Parathyroid adenoma (tissue), 2 donors: ENCODE measurements around the gene ZMYM4.

Experiments used
- H2AFZ ChIP-seq: fragments of 300-600 bp; sonication (generic); one replicate; pipeline ENCODE4 v1.7.0; 2017; ENCODE audit warnings: antibody characterized with exemption, mild to moderate bottlenecking
- H3K27ac ChIP-seq: fragments of 300-600 bp; sonication (generic); one replicate; pipeline ENCODE4 v1.7.0; 2017
- H3K27me3 ChIP-seq: fragments of 300-600 bp; sonication (generic); one replicate; pipeline ENCODE4 v1.7.0; 2017; ENCODE audit warnings: low read length; ENCODE audit not compliant: control insufficient read depth, insufficient read depth
- H3K36me3 ChIP-seq: fragments of 300-600 bp; sonication (generic); one replicate; pipeline ENCODE4 v1.7.0; 2017; ENCODE audit warnings: low read length; ENCODE audit not compliant: control insufficient read depth, insufficient read depth
- H3K4me1 ChIP-seq: fragments of 300-600 bp; sonication (generic); one replicate; pipeline ENCODE4 v1.7.0; 2017; ENCODE audit warnings: control low read depth
- H3K4me2 ChIP-seq: fragments of 300-600 bp; sonication (generic); one replicate; pipeline ENCODE4 v1.7.0; 2017; ENCODE audit warnings: low read length
- H3K4me3 ChIP-seq: fragments of 300-600 bp; sonication (generic); one replicate; pipeline ENCODE4 v1.7.0; 2017; ENCODE audit warnings: low read depth, low read length
- H3K79me2 ChIP-seq: fragments of 300-600 bp; sonication (generic); one replicate; pipeline ENCODE4 v1.7.0; 2017; ENCODE audit warnings: control low read depth
- H3K9ac ChIP-seq: fragments of 300-600 bp; sonication (generic); one replicate; pipeline ENCODE4 v1.7.0; 2017; ENCODE audit warnings: mild to moderate bottlenecking
- H3K9me3 ChIP-seq: fragments of 300-600 bp; sonication (generic); one replicate; pipeline ENCODE4 v1.7.0; 2017; ENCODE audit warnings: low read length; ENCODE audit not compliant: control insufficient read depth
- CTCF ChIP-seq: fragments of 300-600 bp; sonication (generic); IDR thresholded peaks from one replicate; pipeline ENCODE4 v1.7.0; 2017; ENCODE audit warnings: antibody characterized with exemption, mild to moderate bottlenecking
- donor health status: primary hyperparathyroidism.

Gene ZMYM4

DNA sequence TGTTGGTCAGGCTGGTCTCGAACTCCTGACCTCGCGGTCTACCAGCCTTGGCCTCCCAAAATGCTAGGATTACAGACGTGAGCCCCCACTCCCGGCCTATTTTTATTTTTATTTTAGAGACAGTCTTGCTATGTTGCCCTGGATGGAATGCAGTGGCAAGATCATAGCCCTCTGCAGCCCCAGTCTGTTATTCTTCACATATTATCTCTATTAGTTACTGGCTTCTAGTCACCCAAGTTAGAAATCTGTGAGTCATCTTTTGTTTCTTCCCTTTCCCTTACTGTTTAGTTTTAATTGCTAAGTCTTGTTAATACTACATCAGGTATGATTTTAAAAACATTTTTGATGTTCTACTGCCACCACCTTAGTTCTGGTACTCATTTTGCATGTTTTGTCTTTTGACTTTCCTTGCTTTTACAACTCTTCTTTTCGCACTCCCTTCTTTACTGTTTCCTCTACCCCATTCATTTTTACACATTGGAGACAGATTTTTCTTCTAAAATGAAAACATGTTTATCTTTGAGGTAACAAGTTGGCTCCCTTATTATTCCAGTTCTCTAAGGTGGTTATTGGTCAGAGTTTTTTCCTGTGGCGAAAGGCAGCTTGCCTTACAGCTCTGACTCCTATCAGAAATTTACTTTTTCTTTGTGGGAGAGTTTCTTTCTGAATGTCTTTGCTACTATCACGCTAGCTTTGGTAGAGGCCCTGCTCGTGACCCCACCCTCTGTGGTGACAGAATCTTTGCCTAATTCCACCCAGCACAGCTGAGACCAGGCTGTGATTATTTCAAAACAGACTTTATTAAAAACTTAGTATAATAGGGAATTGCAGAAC is 19.5 kb downstream of the ZMYM4 start:
- Histone ChIP-seq H3K4me1 (no peaks in the 10 kb centered on the region), H3K9ac (no peak overlapping the region)

DNA sequence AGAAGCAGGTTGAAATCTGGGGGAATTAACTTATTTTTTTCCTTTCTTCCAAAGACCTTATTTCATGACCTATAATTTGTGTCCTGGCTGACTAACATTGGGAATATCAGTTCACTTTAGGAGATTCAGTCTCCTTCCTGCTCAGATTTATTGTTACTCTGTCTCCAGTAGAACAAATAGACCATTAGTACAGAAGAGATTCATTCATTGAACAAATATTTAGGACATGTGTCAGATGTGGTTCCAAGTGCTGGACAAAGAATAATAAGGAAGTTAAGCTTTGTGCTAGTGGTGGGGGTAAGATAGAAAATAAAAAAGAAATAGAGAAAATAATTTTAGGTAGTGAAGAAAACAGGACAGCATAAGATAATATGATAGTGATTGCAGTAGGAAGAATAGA is 20.3 kb downstream of the ZMYM4 start:
- Histone ChIP-seq H3K4me1 (no peaks in the 10 kb centered on the region), H3K27ac (no peak overlapping the region), H3K27me3 (no peaks in the 10 kb centered on the region), H3K4me3 (no peak overlapping the region), H2AFZ (no peak overlapping the region), H3K79me2 (peaks cover 10% of the 10 kb centered on the region), H3K4me2 (no peak overlapping the region), H3K36me3 (no peaks in the 10 kb centered on the region), H3K9me3 (no peaks in the 10 kb centered on the region), H3K9ac (no peak overlapping the region)
- no peak for TF ChIP-seq CTCF

More for the DNA sequence above, 19.5 kb downstream of the ZMYM4 start:
- Histone ChIP-seq H3K27ac (no peak overlapping the region), H3K36me3 (no peaks in the 10 kb centered on the region), H3K27me3 (no peaks in the 10 kb centered on the region), H3K4me2 (no peak overlapping the region), H2AFZ (no peak overlapping the region), H3K79me2 (peaks cover 8% of the 10 kb centered on the region), H3K4me3 (no peak overlapping the region), H3K9me3 (no peaks in the 10 kb centered on the region)
- TF ChIP-seq CTCF, result no peak

DNA sequence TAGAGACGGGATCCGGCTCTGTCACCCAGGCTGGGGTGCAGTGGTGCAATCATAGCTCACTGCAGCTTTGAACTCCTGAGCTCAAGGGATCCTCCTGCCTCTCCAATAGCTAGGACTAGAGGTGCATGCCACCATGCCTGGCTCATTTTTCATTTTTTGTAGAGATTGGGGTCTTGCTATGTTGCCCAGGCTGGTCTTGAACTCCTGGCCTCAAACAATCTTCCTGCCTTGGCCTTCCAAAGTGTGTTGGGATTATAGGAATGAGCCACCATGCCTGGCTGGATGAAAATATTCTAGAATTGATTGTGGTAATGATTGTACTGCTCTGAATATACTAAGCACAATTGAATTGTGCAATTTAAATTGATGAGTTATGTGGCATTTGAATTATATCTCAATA is 21.9 kb downstream of the ZMYM4 start:
- Histone ChIP-seq H3K27me3 (no peaks in the 10 kb centered on the region), H3K9me3 (no peaks in the 10 kb centered on the region)
- TF ChIP-seq CTCF, result no peak

GRCh38 chr1:35294809-35295208 is 26.3 kb downstream of the ZMYM4 start:
- Histone ChIP-seq H3K9ac (no peak overlapping the region), H2AFZ (no peak overlapping the region), H3K36me3 (no peaks in the 10 kb centered on the region), H3K4me1 (no peaks in the 10 kb centered on the region), H3K27ac (no peak overlapping the region), H3K4me3 (no peak overlapping the region), H3K27me3 (no peaks in the 10 kb centered on the region), H3K4me2 (no peak overlapping the region), H3K79me2 (peaks cover 2% of the 10 kb centered on the region), H3K9me3 (no peaks in the 10 kb centered on the region)
- no peak for TF ChIP-seq CTCF

More for the DNA sequence above, 21.9 kb downstream of the ZMYM4 start:
- Histone ChIP-seq H3K79me2 (peaks cover 4% of the 10 kb centered on the region), H2AFZ (no peak overlapping the region), H3K4me2 (no peak overlapping the region), H3K9ac (no peak overlapping the region), H3K27ac (no peak overlapping the region), H3K36me3 (no peaks in the 10 kb centered on the region), H3K4me1 (no peaks in the 10 kb centered on the region), H3K4me3 (no peak overlapping the region)

GRCh38 chr1:35297886-35298285 is 29.4 kb downstream of the ZMYM4 start:
- Histone ChIP-seq H3K79me2 (peaks cover 2% of the 10 kb centered on the region), H3K9me3 (no peaks in the 10 kb centered on the region), H3K4me1 (no peaks in the 10 kb centered on the region), H3K9ac (no peak overlapping the region), H3K27me3 (no peaks in the 10 kb centered on the region), H2AFZ (no peak overlapping the region), H3K27ac (no peak overlapping the region), H3K4me3 (no peak overlapping the region), H3K4me2 (no peak overlapping the region), H3K36me3 (no peaks in the 10 kb centered on the region)
- TF ChIP-seq CTCF, result no peak
